Right lobe of liver (tissue), 6 donors: Measurements from ENCODE around the gene TMEM35A. TPM values are rescaled to one million over a fixed set of nuclear protein-coding genes. Genes with fewer than 3 reads are reported as not detected.

Experiments used
- ATAC-seq, 4 donors: fragments of 200-7000 bp; cut with Tn5 transposase; one replicate each; pipeline ENCODE4 v1.9.1; 2020; ENCODE audit warnings: mild to moderate bottlenecking in 4 of 4, moderate library complexity in 4 of 4
- DNase-seq, 3 donors: peaks; one replicate each; pipeline ENCODE4 v3.0.0-alpha.2; 2020
- H3K27ac ChIP-seq, 3 donors: fragments of 200-600 bp; one replicate each; pipeline ENCODE4 v1.8.0; 2022
- H3K27me3 ChIP-seq, 2 donors: fragments of 200-600 bp; one replicate each; pipeline ENCODE4 v1.8.0; 2022
- H3K36me3 ChIP-seq, 4 donors: fragments of 200-600 bp; sonication (generic) in 1 of 4; one replicate each; pipeline versions ENCODE4 v1.5.1 to v1.8.0; 2017 to 2022; ENCODE audit warnings: control low read depth in 1 of 4
- H3K4me1 ChIP-seq, 4 donors: fragments of 200-600 bp; sonication (generic) in 1 of 4; one replicate each; pipeline versions ENCODE4 v1.5.1 to v1.8.0; 2017 to 2022; ENCODE audit warnings: control low read depth in 1 of 4
- H3K4me3 ChIP-seq, 3 donors: fragments of 200-600 bp; one replicate each; pipeline ENCODE4 v1.8.0; 2022
- H3K9me3 ChIP-seq, 4 donors: fragments of 200-600 bp; sonication (generic) in 1 of 4; one replicate each; pipeline versions ENCODE4 v1.5.1 to v1.8.0; 2017 to 2022; ENCODE audit warnings: control low read depth in 1 of 4
- CTCF ChIP-seq, 4 donors: fragments of 200-600 bp in 3 of 4; fragments of 450-650 bp in 1 of 4; IDR thresholded peaks; one replicate each; pipeline versions ENCODE4 v1.5.1 to v1.8.0; 2016 to 2022; ENCODE audit warnings: antibody characterized with exemption in 4 of 4, mild to moderate bottlenecking in 2 of 4
- POLR2A ChIP-seq: fragments of 450-650 bp; IDR thresholded peaks from one replicate; pipeline ENCODE4 v1.6.1; 2017; ENCODE audit warnings: antibody characterized with exemption, mild to moderate bottlenecking
- WGBS: methylation state at CpG from one replicate; pipeline ENCODE4 v1.1.6; 2018; ENCODE audit warnings: low coverage, low lambda C conversion rate; ENCODE audit not compliant: insufficient coverage; ENCODE audit errors: missing lambda C conversion rate; 5-methylcytosine and 5-hydroxymethylcytosine counted together
- intact Hi-C, 2 donors: fragments of 100-400 bp; cut with DNase I; formaldehyde crosslinking; loops; one replicate each; pipeline versions ENCODE4 v1.11.2 to v1.14.1; 2022
- total RNA-seq, 6 experiments: library from RNA; depleted of rRNA in 2 of 6; stranded (reverse); fragments of >200 nt in 2 of 6; fragmentation: NEBNext Ultra II Directional in 3 of 6; extraction: Animal tissue kit (Norgen Biotek cat#: 25700) in 3 of 6; gene quantifications; one replicate each; pipeline versions ENCODE4 v1.1.0 to v1.2.4, GENCODE V29; 2016 to 2023
- donor health status: DM: no; HTN: yes; CAD: no.
- donor health status: DM: no; HTN: no; CAD: no.
- donor health status: DM: no; HTN: no; CAD: no.
- donor health status: DM: no; HTN: yes; CAD: no.
- donor health status: DM: no; HTN: yes; CAD: no.

TMEM35A gene
- total RNA-seq, 6 experiments from 2014 or later: not detected

- H3K27me3 ChIP-seq: no peaks in the 10 kb centered on the region
- intact Hi-C loops: no loop called here
- no peaks in the 10 kb centered on the region for H3K36me3 ChIP-seq
- DNase-seq (no peak), ATAC-seq (no peak)
- H3K9me3 ChIP-seq: no peaks in the 10 kb centered on the region
- H3K27ac ChIP-seq: no peak overlapping the region
- 81% methylated on average over 1 of the region's 1 CpG for WGBS
- no peaks in the 10 kb centered on the region for H3K4me1 ChIP-seq
- no peak overlapping the region for H3K4me3 ChIP-seq
- TF ChIP-seq CTCF (IDR thresholded peaks at IDR 0.05): no peak
Observed at GRCh38 chrX:101091817-101092216, 13.1 kb downstream of the TMEM35A start.

GRCh38 chrX:101097546-101098453, 19.1 kb downstream of the TMEM35A start, which contains the start of gene CENPI:
CENPI (plus strand) TSS chrX:101098204; CDS start chrX:101101071, 2,867 bp downstream.
- peak; percentile 92 to 95 (median 95) for DNase-seq
- peak; percentile 99 to 100 (median 99) for ATAC-seq
- Histone ChIP-seq H3K9me3 (no peaks in the 10 kb centered on the region), H3K27ac (peak within 1 kb of the TSS; percentile 64 to 80 (median 68)), H3K4me3 (peak within 1 kb of the TSS; percentile 25 to 45 (median 38)), H3K27me3 (peaks cover 0 to 3% of the 10 kb centered on the region in 2 donors), H3K4me1 (no peaks in the 10 kb centered on the region), H3K36me3 (no peaks in the 10 kb centered on the region)
- TF ChIP-seq CTCF (IDR thresholded peaks at IDR 0.05): no peak
- peak; percentile 76 for TF ChIP-seq POLR2A
- WGBS: 37% methylated on average over 34 of the region's 48 CpGs
- intact Hi-C loops: no loop called here

- 87% methylated on average over 4 of the region's 4 CpGs for WGBS
- Histone ChIP-seq H3K27me3 (peaks cover 0 to 5% of the 10 kb centered on the region in 2 donors), H3K4me1 (no peaks in the 10 kb centered on the region), H3K9me3 (no peaks in the 10 kb centered on the region), H3K27ac (no peak overlapping the region), H3K36me3 (no peaks in the 10 kb centered on the region), H3K4me3 (no peak overlapping the region)
- ATAC-seq: no peak
- intact Hi-C loops: no loop called here
- no peak for DNase-seq
- TF ChIP-seq CTCF (IDR thresholded peaks at IDR 0.05) (no peak), POLR2A (no peak)
Observed at GRCh38 chrX:101108284-101108683, 29.6 kb downstream of the TMEM35A start.

- no peak for ATAC-seq
- no peaks in the 10 kb centered on the region for H3K36me3 ChIP-seq
- TF ChIP-seq POLR2A: no peak
- no peak for TF ChIP-seq CTCF (IDR thresholded peaks at IDR 0.05)
- H3K9me3 ChIP-seq: no peaks in the 10 kb centered on the region
- no peak overlapping the region for H3K27ac ChIP-seq
- no peaks in the 10 kb centered on the region for H3K4me1 ChIP-seq
- DNase-seq: no peak
- 36% methylated on average over 3 of the region's 3 CpGs for WGBS
- intact Hi-C loops: no loop called here
- no peak overlapping the region for H3K4me3 ChIP-seq
- no peaks in the 10 kb centered on the region for H3K27me3 ChIP-seq
Observed at GRCh38 chrX:101117701-101118100, 39.0 kb downstream of the TMEM35A start.
